ENCODE data around the gene ASH1L.
A peak's percentile ranks its signal among the peaks of the same experiment; 100 is the strongest.
"Not testable (repeated sequence)": the region's sequence is repeated elsewhere in the genome, so short reads cannot be mapped to it uniquely, and the experiment has no call there.

ASH1L gene

GRCh38 chr1:155504207-155504606, 58.4 kb downstream of the ASH1L start:
- ChIA-PET POLR2A (interaction anchor here (1.0 kb wide), 1 partner anchor 181 kb away, joined by 3 read pairs; no protein-coding TSS in a partner anchor), CTCF (interaction anchor here (0.6 to 1.0 kb wide), 8 partner anchors 9 to 254 kb away, joined by 3 to 8 read pairs (median 4); no protein-coding TSS in a partner anchor)
- no peak for TF ChIP-seq SUZ12 (IDR thresholded peaks at IDR 0.05)
- TF ChIP-seq ELF4 (IDR thresholded peaks at IDR 0.05) = no peak
- TF ChIP-seq LEF1 (IDR thresholded peaks at IDR 0.05; ENCODE audit: borderline replicate concordance) = no peak
- no peak for TF ChIP-seq FOXA1 (IDR thresholded peaks at IDR 0.05)
- TF ChIP-seq NFRKB (IDR thresholded peaks at IDR 0.05) = no peak
- no peak for TF ChIP-seq CTBP1 (IDR thresholded peaks at IDR 0.05; ENCODE audit: borderline replicate concordance)
- peak; percentile 15 for DNase-seq (ENCODE audit: extremely low spot score)

DNA sequence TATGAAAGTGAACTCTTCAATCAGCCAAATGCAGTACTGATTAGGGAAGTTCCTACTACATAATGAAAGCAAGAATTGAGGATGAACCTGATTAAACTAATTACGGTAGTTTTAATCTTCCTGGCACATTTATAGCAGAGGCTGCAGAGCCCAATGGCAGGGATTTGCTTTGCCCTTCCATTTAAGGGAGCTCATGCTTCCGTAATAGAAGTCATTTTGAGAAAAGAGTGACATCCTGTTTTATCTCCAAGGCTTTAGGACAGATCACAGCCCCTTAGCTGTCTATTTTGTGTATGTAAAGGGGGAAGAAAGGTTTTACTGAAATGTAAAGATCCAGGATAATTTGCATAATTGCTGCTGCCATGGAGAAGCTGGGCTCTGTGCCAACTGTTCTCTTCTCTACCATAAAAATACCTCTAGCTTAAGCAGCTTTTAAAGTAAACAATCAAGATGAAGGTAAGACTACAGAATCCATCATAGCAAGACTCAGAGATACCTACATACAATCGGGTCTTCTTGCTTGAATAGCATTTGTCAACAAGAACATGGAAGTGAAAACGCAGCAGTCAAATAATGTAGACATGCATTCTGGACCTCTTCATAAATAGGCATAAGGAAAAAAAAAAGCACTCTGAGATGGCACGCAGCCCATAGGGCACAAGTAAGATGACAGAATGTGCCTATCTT, 62.5 kb downstream of the ASH1L start:
- POLR2A ChIA-PET = no interaction called here
- peak; percentile 41 for DNase-seq (ENCODE audit: extremely low spot score)
- CTCF ChIA-PET = interaction anchor here (0.9 to 1.2 kb wide), 3 partner anchors 11 to 41 kb away, joined by 3 read pairs; no protein-coding TSS in a partner anchor
- no peak for TF ChIP-seq TARDBP (IDR thresholded peaks at IDR 0.05)
- no peak for TF ChIP-seq FOXA1 (IDR thresholded peaks at IDR 0.05)
- TF ChIP-seq ZNF384 (IDR thresholded peaks at IDR 0.05) = 0 out of 2 replicates have a peak, but pooled peaks have one; percentile 26

DNA sequence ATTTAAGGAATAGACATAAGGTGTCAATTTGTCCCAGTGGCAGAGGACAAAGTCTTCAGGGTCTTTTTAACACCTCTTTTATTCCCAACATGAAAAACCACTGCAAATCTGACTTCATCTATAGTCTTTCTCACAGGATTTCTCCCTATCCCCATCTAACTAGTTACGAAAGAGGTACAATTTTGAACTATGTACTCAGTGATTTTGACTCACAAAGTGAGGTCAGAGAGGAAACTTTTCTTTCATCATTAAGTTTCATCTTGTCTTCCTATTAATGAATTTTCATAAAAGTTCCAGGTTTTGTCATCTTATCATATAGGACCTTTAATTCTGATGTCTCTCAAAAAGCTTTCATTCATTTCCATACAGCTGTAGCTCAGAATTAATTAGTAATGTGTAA, 63.3 kb downstream of the ASH1L start:
- no peak for TF ChIP-seq CTBP1 (IDR thresholded peaks at IDR 0.05; ENCODE audit: borderline replicate concordance)
- TF ChIP-seq ZNF384 (IDR thresholded peaks at IDR 0.05) = no peak
- no peak for TF ChIP-seq FOXK2 (IDR thresholded peaks at IDR 0.05)
- no peak for TF ChIP-seq ELF4 (IDR thresholded peaks at IDR 0.05)
- TF ChIP-seq SUZ12 (IDR thresholded peaks at IDR 0.05) = no peak
- TF ChIP-seq NFRKB (IDR thresholded peaks at IDR 0.05) = no peak
- no peak for TF ChIP-seq LEF1 (IDR thresholded peaks at IDR 0.05; ENCODE audit: borderline replicate concordance)
- no peak for TF ChIP-seq FOXM1 (IDR thresholded peaks at IDR 0.05; ENCODE audit: borderline replicate concordance)
- no peak for TF ChIP-seq TARDBP (IDR thresholded peaks at IDR 0.05)
- TF ChIP-seq ARNT (IDR thresholded peaks at IDR 0.05) = no peak
- TF ChIP-seq FOXA1 (IDR thresholded peaks at IDR 0.05) = no peak
- no peak for TF ChIP-seq L3MBTL2 (conservative IDR thresholded peaks at IDR 0.05)
- no peak for TF ChIP-seq HDGF (IDR thresholded peaks at IDR 0.05; ENCODE audit: borderline replicate concordance)
- TF ChIP-seq BHLHE40 (IDR thresholded peaks at IDR 0.05; ENCODE audit: borderline replicate concordance) = no peak
- TF ChIP-seq PKNOX1 (IDR thresholded peaks at IDR 0.05) = no peak
- no peak for DNase-seq (ENCODE audit: extremely low spot score)
- ChIA-PET CTCF (interaction anchor here (0.6 to 1.2 kb wide), 3 partner anchors 10 to 253 kb away, joined by 3 read pairs; no protein-coding TSS in a partner anchor), POLR2A (no interaction called here)

DNA sequence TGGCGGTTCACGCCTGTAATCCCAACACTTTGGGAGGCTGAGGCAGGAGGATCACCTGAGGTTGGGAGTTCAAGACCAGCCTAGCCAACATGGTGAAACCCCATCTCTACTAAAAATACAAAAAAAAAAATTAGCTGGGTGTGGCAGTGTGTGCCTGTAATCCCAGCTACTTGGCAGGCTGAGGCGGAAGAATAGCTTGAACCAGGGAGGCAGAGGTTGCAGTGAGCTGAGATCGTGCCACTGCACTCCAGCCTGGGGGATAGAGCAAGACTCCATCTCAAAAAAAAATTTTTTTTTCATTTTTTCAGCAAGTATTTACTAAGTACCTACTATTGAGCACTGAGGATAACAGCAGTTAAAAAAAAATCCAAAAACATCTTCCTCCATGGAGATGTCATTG, 69.0 kb downstream of the ASH1L start:
- POLR2A ChIA-PET = not testable (repeated sequence)
- CTCF ChIA-PET = interaction anchor here (1.2 kb wide), 1 partner anchor 11 kb away, joined by 4 read pairs; no protein-coding TSS in a partner anchor

GRCh38 chr1:155488419-155488818, 74.2 kb downstream of the ASH1L start:
- CTCF ChIA-PET = interaction anchor here (0.6 kb wide), 1 partner anchor 12 kb away, joined by 3 read pairs; no protein-coding TSS in a partner anchor
- DNase-seq (ENCODE audit: extremely low spot score); POLR2A ChIA-PET: not testable (repeated sequence)

More for the DNA sequence above, 69.0 kb downstream of the ASH1L start:
- not testable (repeated sequence) for DNase-seq (ENCODE audit: extremely low spot score)

- CTCF ChIA-PET = interaction anchor here (0.6 kb wide), 1 partner anchor 107 kb away, joined by 3 read pairs; no protein-coding TSS in a partner anchor
- POLR2A ChIA-PET = no interaction called here
- TF ChIP-seq ARNT (IDR thresholded peaks at IDR 0.05) = no peak
- TF ChIP-seq HDGF (IDR thresholded peaks at IDR 0.05; ENCODE audit: borderline replicate concordance) = no peak
- no peak for TF ChIP-seq TARDBP (IDR thresholded peaks at IDR 0.05)
- no peak for TF ChIP-seq SUZ12 (IDR thresholded peaks at IDR 0.05)
- no peak for TF ChIP-seq NFRKB (IDR thresholded peaks at IDR 0.05)
- no peak for TF ChIP-seq ZNF384 (IDR thresholded peaks at IDR 0.05)
- TF ChIP-seq CTBP1 (IDR thresholded peaks at IDR 0.05; ENCODE audit: borderline replicate concordance) = no peak
- no peak for TF ChIP-seq BHLHE40 (IDR thresholded peaks at IDR 0.05; ENCODE audit: borderline replicate concordance)
Observed at GRCh38 chr1:155487541-155487940, 75.1 kb downstream of the ASH1L start.

DNA sequence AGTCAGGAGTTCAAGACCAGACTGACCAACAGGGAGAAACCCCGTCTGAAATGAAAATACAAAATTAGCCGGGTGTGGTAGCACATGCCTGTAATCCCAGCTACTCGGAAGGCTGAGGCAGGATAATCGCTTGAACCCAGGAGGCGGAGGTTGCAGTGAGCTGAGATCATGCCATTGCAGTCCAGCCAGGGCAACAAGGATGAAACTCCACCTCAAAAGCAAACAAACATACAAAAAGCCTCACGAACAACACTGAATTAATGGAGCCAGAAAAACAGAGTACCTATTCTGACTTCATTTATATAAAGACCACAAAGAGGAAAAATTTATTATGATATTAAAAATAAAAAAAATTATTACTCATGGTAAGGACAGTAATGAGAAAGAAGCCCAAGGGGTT, 75.7 kb downstream of the ASH1L start:
- DNase-seq (ENCODE audit: extremely low spot score); POLR2A ChIA-PET: not testable (repeated sequence)
- CTCF ChIA-PET = interaction anchor here (0.6 kb wide), 1 partner anchor 108 kb away, joined by 3 read pairs; no protein-coding TSS in a partner anchor

More at GRCh38 chr1:155487541-155487940, 75.1 kb downstream of the ASH1L start:
- no peak for DNase-seq (ENCODE audit: extremely low spot score)

DNA sequence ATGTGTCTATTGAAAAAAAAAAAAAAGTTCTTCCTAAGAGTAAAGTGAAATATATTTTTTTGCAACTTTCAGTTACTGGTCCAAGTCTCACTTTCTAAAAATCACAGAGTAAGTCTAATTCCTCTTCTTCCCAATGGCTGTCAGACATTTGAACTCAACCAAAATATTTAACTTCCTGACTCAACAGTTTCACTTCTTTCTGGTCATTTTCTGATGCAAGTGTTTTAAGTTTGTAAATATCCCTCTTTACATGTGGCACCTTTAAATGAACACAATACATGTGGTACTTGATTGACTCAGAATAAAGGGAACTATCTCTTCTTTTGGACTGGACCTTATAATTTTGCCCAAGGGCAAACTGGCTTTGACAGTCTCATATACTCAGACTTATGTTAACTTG, 76.7 kb downstream of the ASH1L start:
- POLR2A ChIA-PET = no interaction called here
- no peak for DNase-seq (ENCODE audit: extremely low spot score)
- CTCF ChIA-PET = no interaction called here
- TF ChIP-seq ARNT (IDR thresholded peaks at IDR 0.05) (no peak), BHLHE40 (IDR thresholded peaks at IDR 0.05; ENCODE audit: borderline replicate concordance) (no peak), FOXA1 (IDR thresholded peaks at IDR 0.05) (no peak), FOXK2 (IDR thresholded peaks at IDR 0.05) (no peak), FOXM1 (IDR thresholded peaks at IDR 0.05; ENCODE audit: borderline replicate concordance) (no peak), L3MBTL2 (conservative IDR thresholded peaks at IDR 0.05) (no peak), CTBP1 (IDR thresholded peaks at IDR 0.05; ENCODE audit: borderline replicate concordance) (no peak), SP1 (IDR thresholded peaks at IDR 0.05) (no peak), ZNF384 (IDR thresholded peaks at IDR 0.05) (no peak), TARDBP (IDR thresholded peaks at IDR 0.05) (no peak)
